ENCODE measurements around the gene TXNDC15.

Gene TXNDC15

GRCh38 chr5:134911285-134912206 is 37.4 kb downstream of the TXNDC15 start:
- Histone ChIP-seq H3K27ac (no peak overlapping the region), H3K27me3 (replicated peaks) (no peaks in the 10 kb centered on the region), H3K4me3 (ENCODE audit: low read depth, low read length) (no peak overlapping the region), H3K36me3 (replicated peaks) (peaks cover 7% of the 10 kb centered on the region)
- no peak for TF ChIP-seq CTCF (IDR thresholded peaks at IDR 0.05; ENCODE audit: low read depth, low read length, missing control alignments)
- in situ Hi-C loops (cut with HindIII; ENCODE audit: low pct_ligation_motif_present, low sequenced_read_pairs) = no loop called here
- DNase-seq = no peak

- H3K36me3 ChIP-seq (replicated peaks) = peaks cover 7% of the 10 kb centered on the region
- no peaks in the 10 kb centered on the region for H3K27me3 ChIP-seq (replicated peaks)
- in situ Hi-C loops (cut with HindIII; ENCODE audit: low pct_ligation_motif_present, low sequenced_read_pairs) = no loop called here
- H3K4me3 ChIP-seq (ENCODE audit: low read depth, low read length) = no peak overlapping the region
- H3K27ac ChIP-seq = no peak overlapping the region
- no peak for DNase-seq
- no peak for TF ChIP-seq CTCF (IDR thresholded peaks at IDR 0.05; ENCODE audit: low read depth, low read length, missing control alignments)
Observed at GRCh38 chr5:134913254-134913653, 39.1 kb downstream of the TXNDC15 start.

- Histone ChIP-seq H3K27ac (no peak overlapping the region), H3K4me3 (ENCODE audit: low read depth, low read length) (no peak overlapping the region), H3K36me3 (replicated peaks) (peaks cover 7% of the 10 kb centered on the region), H3K27me3 (replicated peaks) (no peaks in the 10 kb centered on the region)
- no peak for TF ChIP-seq CTCF (IDR thresholded peaks at IDR 0.05; ENCODE audit: low read depth, low read length, missing control alignments)
- in situ Hi-C loops (cut with HindIII; ENCODE audit: low pct_ligation_motif_present, low sequenced_read_pairs) = no loop called here
- DNase-seq = no peak
Observed at GRCh38 chr5:134913795-134914194, 39.6 kb downstream of the TXNDC15 start.

GRCh38 chr5:134917070-134917815 is 43.1 kb downstream of the TXNDC15 start:
- in situ Hi-C loops (cut with HindIII; ENCODE audit: low pct_ligation_motif_present, low sequenced_read_pairs) = no loop called here

GRCh38 chr5:134918861-134919260 is 44.7 kb downstream of the TXNDC15 start:
- Histone ChIP-seq H3K4me3 (ENCODE audit: low read depth, low read length) (no peak overlapping the region), H3K27ac (no peak overlapping the region), H3K27me3 (replicated peaks) (no peaks in the 10 kb centered on the region), H3K36me3 (replicated peaks) (peaks cover 11% of the 10 kb centered on the region)
- DNase-seq = no peak
- in situ Hi-C loops (cut with HindIII; ENCODE audit: low pct_ligation_motif_present, low sequenced_read_pairs) = no loop called here
- TF ChIP-seq CTCF (IDR thresholded peaks at IDR 0.05; ENCODE audit: low read depth, low read length, missing control alignments) = no peak

More at GRCh38 chr5:134917070-134917815, 43.1 kb downstream of the TXNDC15 start:
- H3K4me3 ChIP-seq (ENCODE audit: low read depth, low read length) = no peak overlapping the region
- H3K27ac ChIP-seq = no peak overlapping the region
- H3K36me3 ChIP-seq (replicated peaks) = peaks cover 9% of the 10 kb centered on the region
- DNase-seq = no peak
- no peaks in the 10 kb centered on the region for H3K27me3 ChIP-seq (replicated peaks)
- peak; percentile 44 for TF ChIP-seq CTCF (IDR thresholded peaks at IDR 0.05; ENCODE audit: low read depth, low read length, missing control alignments)

Data from brain microvascular endothelial cell (primary cell).